ENCODE measurements around the gene ADAP1. TPM values are rescaled to one million over a fixed set of nuclear protein-coding genes. Genes with fewer than 3 reads are reported as not detected.

ADAP1 gene
- polyA plus RNA-seq, 1 donor: 62.0 TPM

GRCh38 chr7:904847-905246 lies 49.6 kb downstream of the ADAP1 start:
- H3K4me3 ChIP-seq (ENCODE audit: low read length): no peak overlapping the region
- peaks cover 15% of the 10 kb centered on the region for H3K4me1 ChIP-seq (ENCODE audit: control insufficient read depth, insufficient read depth, low read length)
- no peak for DNase-seq
- 66% methylated on average over 3 of the region's 20 CpGs for WGBS (ENCODE audit: insufficient coverage, low lambda C conversion rate)
- peaks cover 39% of the 10 kb centered on the region for H3K36me3 ChIP-seq (ENCODE audit: control insufficient read depth, insufficient read depth, low read length)
- H3K27ac ChIP-seq (ENCODE audit: low read length): no peak overlapping the region
- H3K27me3 ChIP-seq (ENCODE audit: control insufficient read depth, insufficient read depth, low read length): peaks cover 4% of the 10 kb centered on the region
- peaks cover 19% of the 10 kb centered on the region for H3K9me3 ChIP-seq (ENCODE audit: control insufficient read depth, low read depth, low read length)

- Histone ChIP-seq H3K27me3 (ENCODE audit: control insufficient read depth, insufficient read depth, low read length) (peaks cover 4% of the 10 kb centered on the region), H3K9me3 (ENCODE audit: control insufficient read depth, low read depth, low read length) (peaks cover 16% of the 10 kb centered on the region), H3K27ac (ENCODE audit: low read length) (no peak overlapping the region), H3K4me3 (ENCODE audit: low read length) (no peak overlapping the region), H3K4me1 (ENCODE audit: control insufficient read depth, insufficient read depth, low read length) (peaks cover 11% of the 10 kb centered on the region), H3K36me3 (ENCODE audit: control insufficient read depth, insufficient read depth, low read length) (peaks cover 45% of the 10 kb centered on the region)
- DNase-seq: no peak
- no CpG with 5 or more reads among the region's 37 CpGs for WGBS (ENCODE audit: insufficient coverage, low lambda C conversion rate)
These were observed 50.3 kb downstream of the ADAP1 start for GRCh38 chr7:903921-904755.

DNA sequence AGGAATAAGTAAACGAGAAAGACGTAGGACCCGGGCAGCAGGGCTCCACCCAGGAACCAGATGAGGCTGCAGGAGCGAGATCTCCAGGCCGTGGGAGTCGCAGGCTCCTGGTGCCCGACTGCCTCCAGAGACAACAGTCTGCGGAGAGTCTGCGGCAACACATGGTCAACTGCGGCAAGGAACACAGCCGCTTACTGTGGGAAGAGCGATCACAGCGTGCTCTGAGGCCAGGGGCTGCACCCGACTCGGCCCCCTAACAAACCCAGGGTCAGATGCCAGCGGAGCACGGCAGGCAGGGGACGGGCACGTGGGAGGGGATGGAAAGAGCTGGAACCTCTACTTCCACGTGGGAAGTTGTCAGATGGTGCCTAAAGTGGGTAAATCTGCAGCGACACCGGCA lies 51.5 kb downstream of the ADAP1 start:
- WGBS (ENCODE audit: insufficient coverage, low lambda C conversion rate): no CpG with 5 or more reads among the region's 22 CpGs
- peaks cover 52% of the 10 kb centered on the region for H3K36me3 ChIP-seq (ENCODE audit: control insufficient read depth, insufficient read depth, low read length)
- H3K4me1 ChIP-seq (ENCODE audit: control insufficient read depth, insufficient read depth, low read length): peaks cover 11% of the 10 kb centered on the region
- peaks cover 4% of the 10 kb centered on the region for H3K27me3 ChIP-seq (ENCODE audit: control insufficient read depth, insufficient read depth, low read length)
- H3K27ac ChIP-seq (ENCODE audit: low read length): no peak overlapping the region
- H3K4me3 ChIP-seq (ENCODE audit: low read length): no peak overlapping the region
- peaks cover 18% of the 10 kb centered on the region for H3K9me3 ChIP-seq (ENCODE audit: control insufficient read depth, low read depth, low read length)
- no peak for DNase-seq

- Histone ChIP-seq H3K4me3 (ENCODE audit: low read length) (no peak overlapping the region), H3K27ac (ENCODE audit: low read length) (peak overlapping the region; percentile 13), H3K9me3 (ENCODE audit: control insufficient read depth, low read depth, low read length) (peaks cover 19% of the 10 kb centered on the region), H3K4me1 (ENCODE audit: control insufficient read depth, insufficient read depth, low read length) (peaks cover 13% of the 10 kb centered on the region), H3K27me3 (ENCODE audit: control insufficient read depth, insufficient read depth, low read length) (peaks cover 4% of the 10 kb centered on the region), H3K36me3 (ENCODE audit: control insufficient read depth, insufficient read depth, low read length) (peaks cover 56% of the 10 kb centered on the region)
- no CpG with 5 or more reads among the region's 24 CpGs for whole genome bisulfite sequencing (ENCODE audit: insufficient coverage, low lambda C conversion rate)
- peak; percentile 89 to 92 for DNase-seq
These were observed 52.9 kb downstream of the ADAP1 start for GRCh38 chr7:901388-902154.

GRCh38 chr7:901041-901387 lies 53.5 kb downstream of the ADAP1 start:
- peak overlapping the region; percentile 13 for H3K27ac ChIP-seq (ENCODE audit: low read length)
- peaks cover 62% of the 10 kb centered on the region for H3K36me3 ChIP-seq (ENCODE audit: control insufficient read depth, insufficient read depth, low read length)
- peaks cover 4% of the 10 kb centered on the region for H3K27me3 ChIP-seq (ENCODE audit: control insufficient read depth, insufficient read depth, low read length)
- DNase-seq: no peak
- H3K9me3 ChIP-seq (ENCODE audit: control insufficient read depth, low read depth, low read length): peaks cover 23% of the 10 kb centered on the region
- peaks cover 13% of the 10 kb centered on the region for H3K4me1 ChIP-seq (ENCODE audit: control insufficient read depth, insufficient read depth, low read length)
- no CpG with 5 or more reads among the region's 8 CpGs for WGBS (ENCODE audit: insufficient coverage, low lambda C conversion rate)
- no peak overlapping the region for H3K4me3 ChIP-seq (ENCODE audit: low read length)

DNA sequence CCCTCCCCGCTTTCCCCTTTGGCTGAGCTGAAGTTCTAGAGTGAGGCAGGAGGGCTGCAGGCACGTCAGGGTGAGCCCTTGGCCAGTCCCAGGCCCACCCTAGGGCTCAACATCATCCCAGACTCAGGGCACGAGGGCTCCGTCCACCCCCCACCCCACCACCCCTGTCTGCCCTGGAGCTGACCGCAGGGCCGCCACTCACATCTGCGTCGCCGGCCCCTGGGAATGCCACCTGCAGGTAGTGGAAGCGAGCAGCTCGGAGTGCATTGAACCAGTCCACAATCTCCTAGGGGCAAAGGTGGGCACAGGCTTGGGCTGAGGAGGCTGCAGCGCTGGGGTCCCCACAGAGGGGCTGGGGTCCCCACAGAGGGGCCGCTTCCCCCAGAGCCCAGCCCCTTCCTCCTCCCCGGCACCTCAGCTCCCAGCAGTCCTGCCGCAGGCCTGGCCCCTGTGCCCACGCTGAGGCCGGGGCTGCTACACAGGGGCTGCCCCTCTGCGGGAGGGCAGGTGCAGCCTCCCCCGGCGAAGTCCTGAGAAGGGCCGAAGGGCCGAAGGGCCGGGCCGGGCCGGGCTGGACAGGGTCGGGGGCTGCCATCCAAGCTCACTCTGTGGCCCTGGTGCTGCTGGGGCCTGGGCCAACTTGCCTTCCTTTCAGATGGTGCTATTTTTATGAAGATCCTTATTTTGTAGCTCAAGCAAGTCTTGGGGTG lies 54.0 kb downstream of the ADAP1 start:
- Histone ChIP-seq H3K4me1 (ENCODE audit: control insufficient read depth, insufficient read depth, low read length) (peaks cover 13% of the 10 kb centered on the region), H3K4me3 (ENCODE audit: low read length) (no peak overlapping the region), H3K27me3 (ENCODE audit: control insufficient read depth, insufficient read depth, low read length) (peaks cover 4% of the 10 kb centered on the region), H3K27ac (ENCODE audit: low read length) (peak overlapping the region; percentile 13), H3K9me3 (ENCODE audit: control insufficient read depth, low read depth, low read length) (peaks cover 28% of the 10 kb centered on the region), H3K36me3 (ENCODE audit: control insufficient read depth, insufficient read depth, low read length) (peaks cover 67% of the 10 kb centered on the region)
- no CpG with 5 or more reads among the region's 26 CpGs for WGBS (ENCODE audit: insufficient coverage, low lambda C conversion rate)
- DNase-seq: no peak

- peaks cover 13% of the 10 kb centered on the region for H3K4me1 ChIP-seq (ENCODE audit: control insufficient read depth, insufficient read depth, low read length)
- no peak overlapping the region for H3K27ac ChIP-seq (ENCODE audit: low read length)
- no peak overlapping the region for H3K4me3 ChIP-seq (ENCODE audit: low read length)
- H3K9me3 ChIP-seq (ENCODE audit: control insufficient read depth, low read depth, low read length): peaks cover 31% of the 10 kb centered on the region
- H3K36me3 ChIP-seq (ENCODE audit: control insufficient read depth, insufficient read depth, low read length): peaks cover 74% of the 10 kb centered on the region
- no peak for DNase-seq
- WGBS (ENCODE audit: insufficient coverage, low lambda C conversion rate): no CpG with 5 or more reads among the region's 16 CpGs
- peaks cover 4% of the 10 kb centered on the region for H3K27me3 ChIP-seq (ENCODE audit: control insufficient read depth, insufficient read depth, low read length)
These were observed 54.7 kb downstream of the ADAP1 start for GRCh38 chr7:899806-900205.

GRCh38 chr7:898855-899681 lies 55.4 kb downstream of the ADAP1 start:
- Histone ChIP-seq H3K27ac (ENCODE audit: low read length) (no peak overlapping the region), H3K36me3 (ENCODE audit: control insufficient read depth, insufficient read depth, low read length) (peaks cover 74% of the 10 kb centered on the region), H3K9me3 (ENCODE audit: control insufficient read depth, low read depth, low read length) (peaks cover 35% of the 10 kb centered on the region), H3K4me1 (ENCODE audit: control insufficient read depth, insufficient read depth, low read length) (peaks cover 13% of the 10 kb centered on the region), H3K27me3 (ENCODE audit: control insufficient read depth, insufficient read depth, low read length) (no peaks in the 10 kb centered on the region), H3K4me3 (ENCODE audit: low read length) (no peak overlapping the region)
- no peak for DNase-seq
- no CpG with 5 or more reads among the region's 54 CpGs for WGBS (ENCODE audit: insufficient coverage, low lambda C conversion rate)

DNA sequence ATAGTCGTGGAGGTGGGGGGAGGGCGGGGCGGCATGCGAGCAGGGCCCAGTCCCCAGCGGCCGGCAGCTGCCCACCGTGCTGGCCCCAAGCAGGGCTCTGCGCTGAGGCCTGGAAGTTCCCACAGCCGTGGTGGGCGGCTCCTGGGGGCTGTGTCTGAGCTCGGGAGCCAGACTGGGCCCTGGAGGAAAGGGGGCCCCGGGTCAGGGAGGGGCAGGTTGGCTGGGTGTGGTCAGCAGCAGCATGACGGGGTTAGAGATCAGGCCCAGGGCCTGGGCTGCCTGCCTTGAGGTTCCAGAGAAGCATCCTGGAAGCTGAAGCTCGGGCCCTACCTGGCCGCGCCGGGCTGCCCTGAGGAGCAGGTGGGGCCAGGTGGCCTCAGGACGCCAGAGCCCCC lies 56.0 kb downstream of the ADAP1 start:
- Histone ChIP-seq H3K4me1 (ENCODE audit: control insufficient read depth, insufficient read depth, low read length) (peaks cover 13% of the 10 kb centered on the region), H3K27ac (ENCODE audit: low read length) (no peak overlapping the region), H3K4me3 (ENCODE audit: low read length) (no peak overlapping the region), H3K36me3 (ENCODE audit: control insufficient read depth, insufficient read depth, low read length) (peaks cover 76% of the 10 kb centered on the region), H3K27me3 (ENCODE audit: control insufficient read depth, insufficient read depth, low read length) (no peaks in the 10 kb centered on the region), H3K9me3 (ENCODE audit: control insufficient read depth, low read depth, low read length) (peaks cover 36% of the 10 kb centered on the region)
- no CpG with 5 or more reads among the region's 18 CpGs for WGBS (ENCODE audit: insufficient coverage, low lambda C conversion rate)
- DNase-seq: no peak

All from large intestine (tissue), 3 donors.